Embryonic facial prominence (tissue), 1 donor: ENCODE results near the gene DPF3.
"Not testable (repeated sequence)": the region's sequence is repeated elsewhere in the genome, so short reads cannot be mapped to it uniquely, and the experiment has no call there.

Experiments
- DNase-seq: peaks from one replicate; pipeline ENCODE4 v3.0.0-alpha.2; 2016; ENCODE audit errors: extremely low spot score

DPF3 gene

GRCh38 chr14:72774894-72775620, 118.8 kb downstream of the DPF3 start:
- no peak for DNase-seq

- DNase-seq = no peak
Measured at GRCh38 chr14:72774141-72774540, 119.8 kb downstream of the DPF3 start.

DNA sequence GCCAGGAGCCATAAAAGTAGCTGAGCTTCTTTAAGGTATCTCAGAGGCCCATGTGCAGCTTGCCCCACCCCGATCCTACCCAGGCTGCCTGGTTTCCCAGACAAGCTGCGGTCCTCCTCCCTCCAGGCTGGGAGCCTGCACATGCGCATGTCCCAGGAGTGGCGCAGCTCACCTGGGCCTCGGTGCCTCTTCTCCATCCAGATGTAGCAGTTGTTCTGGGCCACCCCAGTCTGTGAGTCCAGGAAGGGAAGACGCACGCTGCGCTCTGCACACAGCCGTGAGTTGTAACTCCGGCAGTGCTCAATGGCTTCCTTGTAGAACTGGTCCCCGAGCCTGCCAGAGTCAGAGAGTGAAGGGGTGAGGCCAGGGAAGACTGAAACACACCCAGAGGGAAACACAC, 122.3 kb downstream of the DPF3 start:
- DNase-seq = no peak

- DNase-seq = no peak
Measured at GRCh38 chr14:72766296-72766695, 127.6 kb downstream of the DPF3 start.

GRCh38 chr14:72763892-72764291, 130.0 kb downstream of the DPF3 start:
- no peak for DNase-seq

DNA sequence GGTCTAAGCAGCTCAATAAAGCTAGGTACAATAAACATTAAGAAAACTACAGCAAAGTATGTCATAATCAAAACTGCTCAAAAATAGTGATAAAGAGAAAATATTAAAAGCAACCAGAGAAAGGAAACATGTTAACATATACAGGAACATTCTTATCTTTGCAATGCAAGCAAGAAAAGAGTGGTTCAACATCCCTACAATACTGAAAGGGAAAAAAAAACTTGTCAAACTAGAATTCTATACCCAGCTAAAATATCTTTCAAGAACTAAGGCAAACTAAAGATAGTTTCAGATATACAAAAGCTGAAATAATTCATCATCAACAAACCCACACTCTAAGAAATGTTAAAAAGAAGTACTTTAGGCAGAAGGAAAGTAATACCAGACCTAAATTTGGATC, 134.2 kb downstream of the DPF3 start:
- no peak for DNase-seq

DNA sequence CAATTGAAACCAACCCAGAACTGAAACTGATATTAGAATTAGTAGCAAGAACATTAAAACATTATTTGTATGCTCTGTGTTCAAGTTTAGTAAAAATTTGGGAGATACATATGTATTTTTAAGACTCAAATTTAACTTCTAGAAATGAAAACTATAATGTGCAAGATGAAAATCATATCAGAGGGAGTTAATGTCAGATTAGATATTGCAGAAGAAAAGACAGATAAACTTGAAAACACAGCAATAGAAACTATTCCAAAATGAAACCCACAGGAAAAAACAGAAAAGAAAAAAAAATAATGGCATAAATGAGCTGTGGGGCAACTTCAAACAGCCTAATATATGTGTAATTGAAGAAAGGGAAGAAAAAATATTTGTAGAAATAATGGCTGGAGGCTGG, 134.9 kb downstream of the DPF3 start:
- DNase-seq = no peak

DNA sequence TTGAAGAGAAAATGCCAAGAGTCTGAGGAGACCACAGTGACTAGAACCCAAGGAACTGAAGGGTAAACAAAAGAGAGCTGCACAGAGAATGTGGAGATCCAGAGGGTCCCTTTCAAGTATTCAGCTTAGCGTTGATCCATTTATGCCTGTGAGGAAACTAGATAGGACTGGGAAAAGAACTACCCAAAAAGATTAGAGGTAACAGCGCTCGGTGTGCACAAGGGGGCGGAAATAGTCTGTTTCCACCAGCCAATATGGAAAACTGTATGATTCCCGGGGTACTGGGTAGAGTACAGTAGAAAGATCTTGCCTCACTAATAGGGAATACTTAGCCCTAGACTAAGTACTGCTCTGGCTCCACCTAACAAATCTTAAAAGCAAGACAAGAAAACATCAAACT, 135.5 kb downstream of the DPF3 start:
- no peak for DNase-seq

DNA sequence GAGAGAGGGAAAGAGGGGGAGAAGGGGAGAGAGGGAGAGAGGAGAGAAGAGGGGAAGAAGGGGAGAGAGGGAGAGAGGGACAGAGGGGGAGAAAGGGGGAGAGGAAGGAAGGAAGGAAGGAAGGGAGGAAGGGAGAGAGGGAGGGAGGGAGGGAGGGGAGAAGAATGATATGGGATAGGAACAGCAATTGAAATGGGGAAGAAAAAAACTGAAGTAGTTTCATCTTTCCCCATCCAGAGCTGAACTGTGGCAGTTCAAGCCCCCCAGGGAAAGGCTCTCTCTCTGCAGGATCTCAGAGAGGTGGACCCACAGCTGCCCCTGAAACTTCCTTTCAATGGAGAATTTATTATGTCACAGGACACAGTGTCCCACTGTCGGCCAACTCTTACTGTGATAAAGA, 136.9 kb downstream of the DPF3 start:
- no peak for DNase-seq

GRCh38 chr14:72755766-72756165, 138.1 kb downstream of the DPF3 start:
- no peak for DNase-seq

DNA sequence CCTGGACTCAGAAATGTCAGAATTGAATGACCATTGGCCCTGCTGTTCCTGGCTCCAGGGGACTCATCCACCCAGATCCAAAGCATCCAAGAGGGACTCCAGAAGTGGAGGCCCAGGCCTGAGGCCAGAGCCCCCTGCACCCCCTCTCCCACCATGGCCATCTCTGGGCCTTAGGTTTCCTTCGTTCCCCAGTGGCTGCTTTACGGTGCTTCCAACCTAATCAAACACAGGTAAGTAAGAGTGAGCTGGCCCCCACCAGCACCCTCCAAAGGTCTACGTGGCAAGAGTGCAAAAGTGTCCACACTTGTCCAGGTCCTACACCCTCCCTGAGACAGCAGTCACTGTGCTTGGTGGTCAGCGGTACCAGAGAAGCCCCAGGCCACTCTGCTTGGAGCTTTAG, 139.0 kb downstream of the DPF3 start:
- DNase-seq = no peak

GRCh38 chr14:72753879-72754400, 140.0 kb downstream of the DPF3 start:
- DNase-seq = no peak

GRCh38 chr14:72753044-72753710, 140.7 kb downstream of the DPF3 start:
- no peak for DNase-seq

DNA sequence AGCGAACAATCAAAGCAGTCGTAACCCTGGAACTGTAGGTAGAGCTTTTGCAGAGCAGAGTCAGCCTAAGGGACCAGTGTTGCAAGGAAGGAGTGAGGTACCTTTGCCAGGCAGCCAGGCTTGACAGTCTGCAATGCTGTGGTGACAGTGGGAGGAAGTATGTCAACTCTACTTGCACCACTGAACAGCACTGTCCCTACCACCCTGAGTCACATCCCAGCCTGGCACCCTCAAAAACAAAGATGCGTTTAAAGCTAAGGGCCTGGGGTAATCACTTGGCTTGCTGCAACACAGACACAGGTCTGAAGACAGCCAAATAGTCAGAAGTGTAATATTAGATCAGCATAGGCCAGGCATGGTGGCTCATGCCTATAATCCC, 141.9 kb downstream of the DPF3 start:
- DNase-seq = no peak

DNA sequence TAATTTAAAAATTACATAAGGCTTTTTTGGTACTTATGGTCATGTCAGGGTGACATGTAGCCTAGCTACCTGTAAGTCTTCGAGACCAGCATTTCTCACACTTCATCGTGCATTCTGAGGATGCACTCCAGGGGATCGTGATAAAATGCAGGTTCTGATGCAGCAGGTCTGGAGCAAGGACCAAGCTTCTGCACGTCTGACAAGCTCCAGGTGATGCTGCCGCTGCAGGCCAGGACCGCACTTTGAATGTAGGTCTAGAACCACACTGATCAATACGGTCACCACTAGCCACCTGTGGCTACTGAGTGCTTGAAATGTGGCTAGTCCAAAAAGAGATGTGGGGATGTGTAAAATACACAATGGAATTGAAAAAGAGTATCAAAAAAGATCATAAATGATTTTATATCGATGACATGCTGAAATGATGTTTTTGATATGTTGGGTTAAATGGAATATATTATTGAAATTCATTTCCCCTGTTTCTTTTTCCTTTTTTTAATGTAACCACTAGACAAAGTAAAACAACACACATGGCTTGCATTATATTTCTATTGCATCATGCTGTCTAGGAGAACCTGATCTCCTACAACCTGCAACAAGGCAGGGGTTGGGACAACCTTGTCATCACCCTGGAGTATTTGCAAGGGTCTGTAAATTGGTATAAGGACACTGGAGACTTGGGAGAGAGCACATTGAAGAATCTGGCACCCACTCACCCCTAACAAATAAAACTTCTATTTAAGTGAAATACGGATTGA, 142.4 kb downstream of the DPF3 start:
- DNase-seq = no peak

- DNase-seq = not testable (repeated sequence)
Measured at GRCh38 chr14:72748921-72749320, 145.0 kb downstream of the DPF3 start.

GRCh38 chr14:72747652-72748051, 146.2 kb downstream of the DPF3 start:
- no peak for DNase-seq

GRCh38 chr14:72745991-72746980, 147.6 kb downstream of the DPF3 start:
- no peak for DNase-seq

DNA sequence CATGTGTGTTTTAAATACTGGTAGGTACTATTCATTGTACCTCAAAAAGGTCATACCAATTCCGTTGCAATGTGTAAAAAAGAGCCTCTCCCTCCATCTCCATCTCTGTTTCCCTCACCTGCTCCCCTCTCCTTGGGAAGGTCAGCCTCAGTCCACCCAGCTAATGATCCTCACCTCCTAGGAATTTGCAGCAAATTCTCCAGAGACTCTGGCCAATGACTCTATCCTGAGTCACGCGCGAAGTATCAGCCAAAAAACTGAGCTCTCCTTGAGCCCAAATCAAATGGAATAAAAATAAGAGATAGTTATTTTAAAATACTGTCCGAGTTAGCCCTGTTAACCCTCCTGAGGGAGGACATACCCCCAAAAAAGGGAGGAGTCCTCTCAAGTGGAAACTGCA, 148.4 kb downstream of the DPF3 start:
- no peak for DNase-seq

- no peak for DNase-seq
Measured at GRCh38 chr14:72744416-72745120, 149.3 kb downstream of the DPF3 start.

DNA sequence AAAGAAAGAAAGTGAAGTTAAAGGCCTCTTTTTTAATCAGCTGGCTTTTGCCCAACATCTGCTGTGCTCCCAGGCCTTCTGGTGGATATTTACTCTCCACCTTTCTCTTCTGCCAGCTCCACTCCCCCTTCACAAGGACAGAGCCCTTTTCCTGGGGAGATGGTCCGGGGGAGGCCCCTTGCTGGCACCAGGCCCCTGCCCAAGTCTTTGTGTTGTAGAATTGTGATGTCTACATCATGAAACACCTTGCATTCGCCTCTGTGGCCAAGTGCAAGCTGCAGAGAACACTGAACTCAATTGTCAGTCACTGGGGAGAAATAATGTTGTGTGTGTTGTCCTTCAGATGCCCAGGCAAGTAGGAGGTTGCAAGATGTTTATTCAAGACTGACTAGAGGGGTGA, 150.3 kb downstream of the DPF3 start:
- no peak for DNase-seq
